Stimulated activated naive CD8-positive, alpha-beta T cell treated with anti-CD3 and anti-CD28 coated beads, Interleukin-15, amount 100 ng/mL, for 72 hours (primary cell): ENCODE measurements around the gene LSM12.

Source experiments
- ATAC-seq: fragments of 150-1000 bp; cut with Tn5 transposase; 2 replicates; pipeline ENCODE4 v1.10.0; 2021; ENCODE audit warnings: mild to moderate bottlenecking, moderate library complexity
- DNase-seq, 2 donors: peaks; one replicate each; pipeline ENCODE4 v3.0.0; 2021 to 2022
- H3K27ac Mint-ChIP-seq, 2 donors: one replicate each; pipeline ENCODE4 v1.8.0; 2022; ENCODE audit warnings: mild to moderate bottlenecking in 2 of 2, mixed read lengths in 2 of 2, moderate library complexity in 2 of 2
- H3K27me3 Mint-ChIP-seq: one replicate; pipeline ENCODE4 v1.8.0; 2022; ENCODE audit warnings: mixed read lengths
- H3K4me1 Mint-ChIP-seq: one replicate; pipeline ENCODE4 v1.8.0; 2022; ENCODE audit warnings: mild to moderate bottlenecking, mixed read lengths
- H3K4me3 Mint-ChIP-seq, 2 donors: one replicate each; pipeline ENCODE4 v1.8.0; 2022; ENCODE audit warnings: mild to moderate bottlenecking in 2 of 2, mixed read lengths in 2 of 2, moderate library complexity in 1 of 2
- H3K9me3 Mint-ChIP-seq, 2 donors: one replicate each; pipeline ENCODE4 v1.8.0; 2022; ENCODE audit warnings: mixed read lengths in 2 of 2

LSM12 gene

GRCh38 chr17:44085908-44086307 lies 19.4 kb upstream of the LSM12 start:
- Mint-ChIP-seq H3K27me3 (no peaks in the 10 kb centered on the region), H3K9me3 (no peaks in the 10 kb centered on the region), H3K27ac (peak overlapping the region; percentile 5 to 86), H3K4me3 (peak overlapping the region in 1 of 2 donors; percentile 48), H3K4me1 (peaks cover 34% of the 10 kb centered on the region)
- no peak for DNase-seq
- ATAC-seq = no peak

GRCh38 chr17:44084921-44085320 lies 18.4 kb upstream of the LSM12 start:
- Mint-ChIP-seq H3K4me1 (peaks cover 34% of the 10 kb centered on the region), H3K4me3 (no peak overlapping the region), H3K9me3 (no peaks in the 10 kb centered on the region), H3K27me3 (no peaks in the 10 kb centered on the region), H3K27ac (peak overlapping the region in 1 of 2 donors; percentile 86)
- DNase-seq = no peak
- no peak for ATAC-seq

- no peaks in the 10 kb centered on the region for H3K9me3 Mint-ChIP-seq
- peak; percentile 24 for ATAC-seq
- H3K4me3 Mint-ChIP-seq = no peak overlapping the region
- no peaks in the 10 kb centered on the region for H3K27me3 Mint-ChIP-seq
- H3K27ac Mint-ChIP-seq = peak overlapping the region in 1 of 2 donors; percentile 27
- peaks cover 34% of the 10 kb centered on the region for H3K4me1 Mint-ChIP-seq
- DNase-seq = peak in 1 of 2 donors; percentile 28
Measured at GRCh38 chr17:44084131-44084538, 17.7 kb upstream of the LSM12 start.

- Mint-ChIP-seq H3K27ac (no peak overlapping the region), H3K27me3 (no peaks in the 10 kb centered on the region), H3K4me1 (peaks cover 28% of the 10 kb centered on the region), H3K4me3 (no peak overlapping the region), H3K9me3 (no peaks in the 10 kb centered on the region)
- DNase-seq (no peak), ATAC-seq (no peak)
Measured at GRCh38 chr17:44083250-44083849, 16.9 kb upstream of the LSM12 start.

- Mint-ChIP-seq H3K4me1 (peaks cover 18% of the 10 kb centered on the region), H3K27me3 (no peaks in the 10 kb centered on the region), H3K9me3 (no peaks in the 10 kb centered on the region), H3K27ac (peak overlapping the region; percentile 10 to 40), H3K4me3 (no peak overlapping the region)
- no peak for DNase-seq
- ATAC-seq = no peak
Measured at GRCh38 chr17:44082256-44082927, 15.9 kb upstream of the LSM12 start.

GRCh38 chr17:44081681-44082080 lies 15.2 kb upstream of the LSM12 start:
- H3K27ac Mint-ChIP-seq = peak overlapping the region in 1 of 2 donors; percentile 10

GRCh38 chr17:44079877-44080821 lies 13.7 kb upstream of the LSM12 start:
- DNase-seq (no peak), ATAC-seq (no peak)
- Mint-ChIP-seq H3K27me3 (no peaks in the 10 kb centered on the region), H3K4me1 (no peaks in the 10 kb centered on the region), H3K27ac (no peak overlapping the region), H3K4me3 (no peak overlapping the region), H3K9me3 (no peaks in the 10 kb centered on the region)

More at GRCh38 chr17:44081681-44082080, 15.2 kb upstream of the LSM12 start:
- no peak for ATAC-seq
- Mint-ChIP-seq H3K9me3 (no peaks in the 10 kb centered on the region), H3K4me3 (no peak overlapping the region), H3K27me3 (no peaks in the 10 kb centered on the region), H3K4me1 (peaks cover 11% of the 10 kb centered on the region)
- DNase-seq = no peak

- DNase-seq = no peak
- no peak overlapping the region for H3K4me3 Mint-ChIP-seq
- H3K27me3 Mint-ChIP-seq = no peaks in the 10 kb centered on the region
- peaks cover 5% of the 10 kb centered on the region for H3K4me1 Mint-ChIP-seq
- H3K27ac Mint-ChIP-seq = no peak overlapping the region
- ATAC-seq = no peak
- no peaks in the 10 kb centered on the region for H3K9me3 Mint-ChIP-seq
Measured at GRCh38 chr17:44078412-44078811, 11.9 kb upstream of the LSM12 start.

GRCh38 chr17:44077595-44077909 lies 11.1 kb upstream of the LSM12 start:
- H3K9me3 Mint-ChIP-seq = no peaks in the 10 kb centered on the region
- DNase-seq (no peak), ATAC-seq (no peak)
- H3K4me1 Mint-ChIP-seq = peaks cover 5% of the 10 kb centered on the region
- H3K27me3 Mint-ChIP-seq = no peaks in the 10 kb centered on the region
- H3K27ac Mint-ChIP-seq = peak overlapping the region in 1 of 2 donors; percentile 77
- H3K4me3 Mint-ChIP-seq = no peak overlapping the region

GRCh38 chr17:44076716-44077594 lies 10.5 kb upstream of the LSM12 start:
- DNase-seq (no peak), ATAC-seq (no peak)
- Mint-ChIP-seq H3K27me3 (no peaks in the 10 kb centered on the region), H3K9me3 (no peaks in the 10 kb centered on the region), H3K4me1 (peaks cover 9% of the 10 kb centered on the region), H3K27ac (peak overlapping the region in 1 of 2 donors; percentile 31), H3K4me3 (no peak overlapping the region)

GRCh38 chr17:44075598-44076293 lies 9.3 kb upstream of the LSM12 start:
- ATAC-seq (no peak), DNase-seq (no peak)
- Mint-ChIP-seq H3K27me3 (no peaks in the 10 kb centered on the region), H3K27ac (peak overlapping the region in 1 of 2 donors; percentile 55), H3K9me3 (no peaks in the 10 kb centered on the region), H3K4me1 (peaks cover 16% of the 10 kb centered on the region), H3K4me3 (no peak overlapping the region)

- DNase-seq = no peak
- Mint-ChIP-seq H3K4me1 (peaks cover 24% of the 10 kb centered on the region), H3K4me3 (no peak overlapping the region), H3K27me3 (no peaks in the 10 kb centered on the region), H3K27ac (peak overlapping the region in 1 of 2 donors; percentile 15), H3K9me3 (no peaks in the 10 kb centered on the region)
- no peak for ATAC-seq
Measured at GRCh38 chr17:44074911-44075285, 8.4 kb upstream of the LSM12 start.

- H3K4me1 Mint-ChIP-seq = peaks cover 27% of the 10 kb centered on the region
- no peaks in the 10 kb centered on the region for H3K27me3 Mint-ChIP-seq
- ATAC-seq (no peak), DNase-seq (no peak)
- H3K27ac Mint-ChIP-seq = peak overlapping the region in 1 of 2 donors; percentile 79
- H3K9me3 Mint-ChIP-seq = no peaks in the 10 kb centered on the region
- no peak overlapping the region for H3K4me3 Mint-ChIP-seq
Measured at GRCh38 chr17:44074231-44074910, 7.9 kb upstream of the LSM12 start.

- no peaks in the 10 kb centered on the region for H3K27me3 Mint-ChIP-seq
- no peak for DNase-seq
- H3K27ac Mint-ChIP-seq = peak overlapping the region; percentile 17 to 30
- peaks cover 30% of the 10 kb centered on the region for H3K4me1 Mint-ChIP-seq
- ATAC-seq = no peak
- H3K9me3 Mint-ChIP-seq = no peaks in the 10 kb centered on the region
- peak overlapping the region; percentile 90 to 97 for H3K4me3 Mint-ChIP-seq
Measured at GRCh38 chr17:44071772-44072171, 5.3 kb upstream of the LSM12 start.
